Measurements from ENCODE around the gene SCMH1. TPM values are rescaled to one million over a fixed set of nuclear protein-coding genes. Genes with fewer than 3 reads are reported as not detected.
A peak's percentile ranks its signal among the peaks of the same experiment; 100 is the strongest.
"Not testable (repeated sequence)": the region's sequence is repeated elsewhere in the genome, so short reads cannot be mapped to it uniquely, and the experiment has no call there.

Gene SCMH1
- total RNA-seq, 1 donor from 2014 or later, result 42.4 TPM

DNA sequence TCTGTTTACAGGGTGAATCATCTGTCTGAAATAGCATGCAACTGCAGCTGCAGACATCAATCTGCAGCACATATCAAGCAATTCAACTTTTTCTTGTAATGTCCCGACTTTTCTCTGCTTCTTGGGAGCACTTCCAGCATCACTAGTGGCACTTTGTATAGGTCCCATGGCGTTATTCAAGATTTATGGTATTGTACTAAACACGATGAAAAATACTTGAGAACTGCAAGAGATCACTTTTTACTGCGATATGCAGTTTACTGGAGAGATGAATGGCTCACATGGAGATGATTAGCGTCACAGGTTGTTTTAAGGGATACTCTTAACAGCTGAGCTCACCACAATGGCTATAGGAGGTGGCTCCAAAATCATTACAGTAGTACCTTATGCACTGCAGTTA, 7.2 kb upstream of the SCMH1 start:
- DNase-seq (ENCODE audit: low spot score), result no peak

DNA sequence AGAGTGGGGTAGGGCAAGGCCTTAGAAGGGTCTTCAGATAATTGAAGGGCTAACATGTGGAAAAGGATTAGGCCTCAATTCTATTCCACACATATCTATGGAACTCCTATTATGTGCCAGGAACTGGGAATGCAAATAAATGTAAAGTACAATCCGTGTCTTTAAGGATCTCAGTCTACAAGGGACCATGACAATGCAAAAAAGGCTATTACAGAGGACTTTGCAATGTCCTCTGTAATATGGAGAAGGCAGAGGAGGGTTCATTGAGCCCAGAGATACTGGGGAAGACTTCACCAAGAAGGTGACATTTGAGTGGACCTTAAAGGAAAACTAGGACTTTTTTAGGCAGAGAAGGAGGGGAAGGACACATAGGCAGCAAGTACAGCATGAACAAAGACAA, 4.5 kb upstream of the SCMH1 start:
- DNase-seq (ENCODE audit: low spot score), result no peak

DNA sequence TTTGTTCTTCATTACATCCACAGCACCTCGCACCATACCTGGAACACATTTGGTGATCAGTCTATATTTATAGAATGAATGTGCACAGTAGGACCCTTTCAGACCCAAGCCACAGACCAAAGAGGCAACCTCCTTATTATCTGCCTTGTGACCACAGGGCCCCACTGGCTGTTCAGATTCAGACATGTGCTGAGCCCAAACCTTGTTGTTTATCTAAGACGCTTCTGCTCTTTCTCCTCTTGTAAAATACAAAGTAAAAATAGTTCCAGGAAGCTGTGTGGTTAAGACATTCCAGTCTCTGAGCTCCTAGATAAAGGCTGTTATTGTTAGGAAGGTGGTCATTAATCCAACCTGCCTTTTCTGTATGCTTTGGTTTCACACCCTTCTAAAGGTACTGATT, 3.6 kb upstream of the SCMH1 start:
- DNase-seq (ENCODE audit: low spot score), result no peak

DNA sequence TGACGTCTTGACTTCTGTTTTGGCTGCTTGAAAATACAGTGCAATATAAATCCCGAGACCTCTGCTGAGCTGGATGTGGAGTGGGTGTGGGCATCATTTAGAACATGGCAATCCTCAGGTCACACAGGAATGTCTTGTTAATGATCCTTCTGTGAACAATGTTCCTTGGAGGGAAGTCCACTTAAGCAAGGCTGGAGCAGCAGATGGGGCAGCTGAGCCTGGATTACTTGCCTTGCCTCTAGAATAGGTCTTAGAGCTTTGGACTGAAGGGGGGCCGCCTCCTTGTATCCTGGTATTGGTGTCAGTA, 926 bp upstream of the SCMH1 start:
- DNase-seq (ENCODE audit: low spot score), result no peak

DNA sequence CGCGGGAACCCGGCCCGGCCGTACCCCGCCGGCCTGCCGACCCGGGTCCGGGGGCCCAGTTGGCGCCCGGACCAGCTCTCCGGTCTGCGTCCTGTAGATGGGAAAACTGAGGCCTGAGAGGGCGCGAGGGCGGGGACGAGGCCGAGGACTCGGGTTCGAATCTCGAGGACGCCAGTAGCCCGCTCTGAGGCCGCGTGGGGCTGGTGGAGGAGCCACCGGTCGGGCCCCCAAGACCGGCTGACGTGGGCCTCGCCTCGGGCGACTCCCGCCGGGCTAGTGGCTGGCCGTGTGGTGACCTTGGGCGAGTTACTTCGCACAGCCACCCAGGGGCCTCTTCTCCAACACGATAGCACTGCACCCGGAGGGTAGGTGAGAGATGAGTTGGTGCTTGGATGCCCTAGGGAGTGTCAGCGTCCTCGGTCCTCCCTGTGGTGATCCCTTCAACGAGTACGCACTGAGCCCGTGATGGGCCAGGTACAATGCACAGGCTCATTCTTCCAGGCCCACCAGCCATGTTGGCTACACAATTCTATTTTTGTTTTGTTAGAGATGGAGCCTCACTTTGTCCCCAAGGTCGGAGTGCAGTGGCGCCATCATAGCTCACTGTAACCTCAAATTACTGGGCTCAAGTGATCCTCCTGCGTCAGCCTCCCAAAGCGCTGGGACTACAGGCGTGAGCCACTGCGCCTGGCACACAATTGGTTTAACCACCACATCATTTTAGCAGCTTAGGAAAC, 404 bp upstream of the SCMH1 start:
- peak; percentile 11 for DNase-seq (ENCODE audit: low spot score)

DNA sequence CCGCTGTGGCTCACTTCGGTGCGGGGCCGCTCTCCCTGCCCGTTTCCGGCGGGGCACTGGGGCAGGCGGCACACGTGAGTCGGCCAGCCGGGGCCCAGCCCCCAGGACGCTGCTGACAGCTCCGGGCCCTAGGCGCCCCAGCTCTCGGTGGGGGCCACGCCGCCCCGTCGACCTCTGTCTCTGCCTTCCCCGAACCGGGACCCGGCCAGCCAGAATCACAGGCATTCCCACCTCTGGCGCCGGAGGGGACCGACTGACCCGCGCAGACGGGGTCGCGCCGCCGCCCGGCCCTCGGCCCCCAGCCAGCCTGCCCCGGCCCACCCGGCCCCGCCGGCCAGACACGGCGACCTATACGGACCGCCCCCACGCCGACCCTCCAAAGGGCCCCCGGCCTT, 755 bp downstream of the SCMH1 start:
- peak; percentile 24 for DNase-seq (ENCODE audit: low spot score)

DNA sequence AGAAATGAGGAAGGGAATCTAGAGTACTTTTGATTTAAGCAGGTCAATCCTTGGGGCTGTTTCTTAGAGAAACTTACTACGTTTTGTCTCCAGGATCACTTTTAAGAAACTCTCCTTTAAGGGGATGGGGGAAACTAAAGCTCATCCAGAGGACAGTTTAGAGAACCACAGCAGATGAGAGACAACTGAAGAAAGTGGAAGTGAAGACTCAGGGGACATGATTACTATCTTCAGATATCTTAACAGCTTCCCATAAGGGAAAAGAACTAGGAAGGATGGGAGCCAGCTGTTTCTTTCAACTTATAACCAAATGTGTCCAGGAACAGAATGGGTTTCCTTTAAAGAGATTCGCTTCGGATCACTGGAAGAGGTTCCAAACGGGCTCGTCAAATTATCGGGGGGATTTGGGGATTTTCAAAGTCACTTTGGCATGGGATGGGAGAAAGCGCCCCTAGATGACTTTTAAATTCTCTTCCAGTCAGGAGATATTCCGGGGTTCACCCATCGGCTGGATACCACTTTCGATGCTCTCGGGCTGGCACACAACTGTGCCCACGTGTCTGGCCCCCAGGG, 1.2 kb downstream of the SCMH1 start:
- DNase-seq (ENCODE audit: low spot score), result no peak

DNA sequence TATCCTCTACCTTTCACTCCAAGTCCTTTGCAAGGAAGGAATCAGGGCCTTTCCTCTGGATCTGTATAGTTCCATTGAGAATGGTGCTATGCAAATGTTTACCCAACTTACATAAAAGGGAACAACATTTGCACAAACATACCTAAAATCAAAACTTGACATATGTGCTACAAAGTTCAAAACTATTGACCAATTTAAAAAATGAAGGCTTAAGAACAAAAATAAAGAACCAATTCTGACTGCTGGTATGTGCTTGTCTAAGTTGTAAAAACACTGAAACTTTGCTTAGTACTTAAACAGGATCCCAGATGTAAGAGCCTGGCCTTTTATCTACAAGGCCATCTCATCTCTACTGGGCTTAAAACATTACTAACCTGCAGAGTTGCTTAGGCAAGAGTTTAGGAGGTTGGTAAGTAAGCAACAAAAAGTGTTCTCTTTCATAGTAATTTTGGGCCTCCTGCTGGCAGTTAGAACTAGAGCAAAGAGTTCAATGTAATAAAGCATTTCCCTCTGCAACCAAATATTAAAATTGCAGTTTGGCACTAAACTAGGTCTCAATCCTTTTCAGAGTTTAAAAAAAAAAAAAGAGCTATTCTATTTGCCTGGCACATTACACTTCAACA, 2.0 kb downstream of the SCMH1 start:
- no peak for DNase-seq (ENCODE audit: low spot score)

DNA sequence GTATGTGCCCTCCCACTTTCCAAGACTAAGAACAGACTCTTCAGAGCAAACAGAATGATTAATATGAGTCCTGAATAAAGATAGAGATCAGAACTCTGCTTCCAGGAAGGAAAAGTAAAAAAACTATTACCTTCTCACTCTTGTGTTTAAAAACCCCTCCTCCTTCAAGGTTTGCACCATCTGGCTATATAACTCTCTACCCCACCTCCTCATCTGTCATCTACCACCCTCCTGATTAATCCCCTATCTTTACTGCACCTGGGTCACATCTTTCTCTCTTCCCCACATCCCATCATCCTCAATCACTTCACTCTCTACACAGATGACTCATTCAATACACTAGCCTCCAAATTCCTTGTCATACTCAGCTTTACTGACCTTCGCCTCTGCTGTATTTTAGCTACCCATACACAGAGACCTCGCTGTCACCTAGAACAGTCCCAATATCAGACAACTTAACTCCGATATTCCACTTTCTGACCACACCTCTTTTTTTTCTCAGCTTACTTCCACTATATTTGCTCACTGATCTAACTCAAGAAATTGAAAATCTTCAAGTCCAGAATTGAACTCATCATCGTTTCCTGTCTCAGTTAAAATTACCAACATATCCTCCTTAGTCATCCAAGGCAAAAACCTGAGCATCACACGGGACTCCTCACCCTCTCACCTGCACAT, 3.7 kb downstream of the SCMH1 start:
- DNase-seq (ENCODE audit: low spot score), result no peak

DNA sequence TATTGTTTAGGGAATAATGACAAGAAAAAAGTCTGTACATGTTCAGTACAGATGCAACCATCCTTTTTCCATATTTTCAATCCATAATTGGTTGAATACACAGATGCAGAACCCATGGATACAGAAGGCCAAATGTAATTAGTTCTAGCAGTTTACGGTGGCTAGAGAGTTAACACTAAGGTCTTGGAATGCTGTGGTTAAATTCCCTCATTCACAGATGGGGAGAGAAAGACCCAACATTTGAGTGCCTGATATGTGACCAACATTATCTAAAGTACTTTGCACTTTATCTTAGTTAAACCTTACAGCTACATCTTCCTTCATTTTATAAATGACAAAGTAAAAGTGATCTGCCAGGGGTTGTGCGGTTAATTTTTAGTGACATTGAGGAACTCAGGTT, 5.3 kb downstream of the SCMH1 start:
- DNase-seq (ENCODE audit: low spot score), result no peak

DNA sequence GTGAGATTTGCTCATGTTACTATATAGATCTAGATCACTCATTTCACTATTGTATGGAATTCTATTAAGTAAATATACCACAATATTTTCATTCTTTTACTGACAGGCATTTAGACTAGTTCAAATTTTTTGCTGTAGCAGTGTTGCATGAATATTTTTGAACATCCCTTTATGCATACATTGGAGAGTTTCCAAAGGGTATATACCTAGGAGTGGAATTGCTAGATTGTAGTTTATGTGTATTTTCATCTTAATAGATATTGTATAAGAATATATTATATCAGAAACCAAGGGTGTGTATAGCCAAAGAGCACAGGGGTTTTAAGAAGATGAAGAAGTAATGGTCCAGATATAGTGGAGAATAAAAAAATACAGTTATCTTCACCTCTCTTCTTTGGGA, 6.2 kb downstream of the SCMH1 start:
- no peak for DNase-seq (ENCODE audit: low spot score)

DNA sequence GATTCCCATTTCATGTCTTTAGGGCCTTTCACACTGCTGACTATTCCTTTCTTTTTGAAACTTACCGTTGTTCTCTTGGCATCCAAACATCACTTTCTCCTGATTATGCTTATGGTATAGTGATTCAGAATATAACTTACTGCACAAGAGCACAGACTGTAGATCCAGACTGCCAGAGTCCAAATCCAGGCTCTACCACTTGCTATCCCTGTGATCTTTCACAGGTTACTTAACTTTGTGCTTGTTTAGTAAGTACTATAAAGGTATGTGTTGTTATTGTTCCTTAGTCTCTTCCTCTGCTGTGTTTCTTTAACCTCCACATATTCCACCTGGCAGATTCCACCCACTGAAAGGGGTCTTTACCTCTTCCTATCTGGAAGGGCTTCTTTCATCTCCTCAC, 8.4 kb downstream of the SCMH1 start:
- DNase-seq (ENCODE audit: low spot score), result no peak

DNA sequence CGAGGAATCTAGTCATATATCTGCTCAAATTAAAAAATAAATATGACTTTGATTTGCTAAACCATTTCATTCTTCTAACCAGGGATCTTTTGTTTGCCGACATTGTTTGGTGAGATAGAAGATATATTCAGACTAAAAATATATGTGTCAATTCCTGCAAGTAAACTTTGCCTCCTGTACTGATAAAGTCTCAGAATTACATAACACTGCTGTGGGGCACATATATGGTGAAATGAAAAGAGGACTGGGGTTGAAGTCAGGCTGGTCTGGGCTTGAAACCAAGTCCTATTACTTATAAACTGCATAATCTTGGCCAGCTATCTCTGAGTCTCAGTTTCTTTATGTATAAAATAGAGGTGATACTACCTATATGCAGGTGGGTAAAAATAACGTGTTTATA, 9.8 kb downstream of the SCMH1 start:
- DNase-seq (ENCODE audit: low spot score), result no peak

DNA sequence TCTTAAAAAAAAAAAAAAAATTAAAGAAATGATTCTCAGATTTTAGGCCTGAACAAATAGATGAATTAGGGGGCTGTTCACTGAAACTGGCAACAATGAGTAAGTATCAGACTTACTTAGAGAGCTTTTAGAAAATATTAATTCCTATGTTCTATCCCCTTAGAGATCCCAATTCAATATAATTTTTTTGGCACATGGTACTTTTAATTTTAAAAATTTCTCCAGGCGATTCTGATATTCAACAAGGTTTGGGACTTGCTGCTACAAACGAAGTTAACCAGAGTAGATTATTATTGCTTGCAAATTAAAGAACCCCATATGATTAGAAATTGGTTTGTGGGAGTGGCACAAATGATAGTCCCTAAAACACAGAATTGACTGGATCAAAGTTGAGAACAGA, 11.4 kb downstream of the SCMH1 start:
- no peak for DNase-seq (ENCODE audit: low spot score)

DNA sequence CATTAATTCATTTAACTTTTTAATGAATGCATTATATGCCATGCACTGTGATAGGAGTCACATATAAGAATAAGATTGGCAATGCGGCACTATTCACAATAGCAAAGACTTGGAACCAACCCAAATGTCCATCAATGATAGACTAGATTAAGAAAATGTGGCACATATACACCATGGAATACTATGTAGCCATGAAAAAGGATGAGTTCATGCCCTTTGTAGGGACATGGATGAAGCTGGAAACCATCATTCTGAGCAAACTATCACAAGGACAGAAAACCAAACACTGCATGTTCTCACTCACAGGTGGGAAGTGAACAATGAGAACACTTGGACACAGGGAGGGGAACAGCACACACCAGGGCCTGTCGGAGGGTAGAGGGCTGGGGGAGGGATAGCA, 12.9 kb downstream of the SCMH1 start:
- DNase-seq (ENCODE audit: low spot score), result not testable (repeated sequence)

DNA sequence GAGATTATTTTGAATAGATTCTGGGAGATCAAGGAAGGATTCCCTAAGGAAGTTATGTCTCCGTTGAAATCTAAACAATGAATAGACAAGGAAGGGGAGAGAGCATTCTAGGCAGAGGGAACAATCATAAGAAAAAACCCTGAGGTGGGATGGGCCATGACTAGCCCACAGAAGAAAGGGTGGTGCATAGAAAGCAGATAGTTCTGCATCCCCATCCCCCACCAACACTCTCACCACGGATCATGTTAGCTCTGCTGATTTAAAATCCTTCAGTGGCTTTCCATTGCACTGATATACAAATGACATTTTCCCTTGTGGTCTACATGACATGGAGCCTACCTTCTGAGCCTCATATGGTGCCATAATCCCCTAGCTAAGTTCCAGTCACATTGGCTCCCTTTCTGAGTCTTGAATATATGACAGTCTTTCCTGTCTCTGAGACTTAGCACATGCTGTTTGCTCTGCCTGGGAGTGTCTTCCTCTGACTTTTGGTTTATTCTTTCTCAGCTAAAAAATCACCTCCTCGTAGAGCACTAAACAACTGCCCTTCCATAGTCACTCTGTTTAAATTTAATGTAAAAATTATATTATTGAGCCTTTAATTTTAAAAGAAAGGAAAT, 15.2 kb downstream of the SCMH1 start:
- DNase-seq (ENCODE audit: low spot score), result no peak

DNA sequence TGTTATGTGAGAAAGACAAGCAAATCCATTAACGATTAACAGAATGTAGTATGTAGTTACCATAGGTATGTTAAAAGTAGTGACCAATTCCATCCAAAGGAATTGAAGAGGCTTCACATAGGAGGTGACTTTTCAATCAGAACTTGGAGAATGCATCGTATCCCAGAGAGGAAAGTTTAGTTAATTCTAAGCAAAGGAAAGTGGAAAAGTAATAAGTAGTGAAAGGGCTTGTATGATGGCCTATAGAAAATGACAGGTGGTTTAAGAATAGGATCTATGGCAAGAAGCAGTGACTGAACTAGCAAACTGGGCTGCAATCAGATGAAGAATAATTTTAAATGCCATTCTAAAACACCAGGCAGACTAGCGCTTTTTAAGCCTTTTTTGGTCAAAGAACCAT, 16.6 kb downstream of the SCMH1 start:
- DNase-seq (ENCODE audit: low spot score), result no peak

DNA sequence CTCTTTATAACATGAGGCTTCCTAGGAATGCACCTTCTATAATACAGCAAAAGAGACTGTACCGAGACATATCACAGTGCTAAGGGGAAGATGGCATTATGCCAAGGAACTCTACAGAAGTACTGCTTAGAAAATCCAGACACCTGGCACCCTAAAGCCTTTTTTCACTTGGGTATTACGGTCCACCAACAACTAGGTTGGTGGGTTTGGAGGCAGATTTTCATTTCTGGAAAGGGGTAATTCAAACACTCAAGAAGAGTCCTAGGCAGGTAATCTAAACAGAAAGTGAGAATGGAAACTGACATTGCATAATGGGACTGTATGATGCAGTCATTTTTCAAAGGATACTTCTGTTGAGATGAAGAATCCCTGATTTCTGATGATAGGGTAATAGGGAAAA, 19.6 kb downstream of the SCMH1 start:
- no peak for DNase-seq (ENCODE audit: low spot score)

DNA sequence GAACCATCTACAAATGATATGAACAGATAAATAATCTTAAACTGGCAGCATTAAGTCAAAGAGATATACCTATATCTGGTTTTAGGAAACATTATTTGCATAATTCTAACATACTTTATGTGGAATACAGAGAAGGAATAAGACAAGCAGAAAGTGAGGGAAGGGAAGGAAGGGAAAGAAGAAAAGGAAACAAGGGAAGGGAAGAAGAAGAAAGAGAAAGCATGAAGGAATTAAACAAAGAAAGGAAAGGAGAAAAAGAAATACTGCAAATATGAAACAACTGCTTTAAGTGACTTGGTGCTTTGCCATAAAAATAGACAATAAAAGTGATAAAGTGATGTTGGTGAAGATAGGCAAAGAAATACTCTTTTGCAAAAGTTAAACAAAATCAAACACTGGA, 20.1 kb downstream of the SCMH1 start:
- no peak for DNase-seq (ENCODE audit: low spot score)

DNA sequence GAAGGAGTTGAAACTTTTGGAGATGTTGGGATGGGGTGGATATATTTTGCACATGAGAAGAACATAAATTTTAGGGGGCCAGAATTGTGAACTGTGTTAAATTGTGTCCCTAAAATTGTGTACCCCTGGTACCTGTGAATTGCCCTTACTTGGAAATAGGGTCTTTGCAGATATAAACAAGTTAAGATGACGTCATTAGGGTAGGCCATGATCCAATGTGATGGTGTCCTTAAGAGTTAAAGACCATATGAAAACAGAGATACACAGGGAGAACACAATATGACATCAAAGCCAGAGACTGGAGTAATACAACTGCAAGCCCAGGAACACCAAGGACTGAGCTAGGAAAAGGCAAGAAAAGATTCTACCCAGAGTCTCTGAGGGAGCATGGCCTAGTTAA, 24.0 kb downstream of the SCMH1 start:
- no peak for DNase-seq (ENCODE audit: low spot score)

DNA sequence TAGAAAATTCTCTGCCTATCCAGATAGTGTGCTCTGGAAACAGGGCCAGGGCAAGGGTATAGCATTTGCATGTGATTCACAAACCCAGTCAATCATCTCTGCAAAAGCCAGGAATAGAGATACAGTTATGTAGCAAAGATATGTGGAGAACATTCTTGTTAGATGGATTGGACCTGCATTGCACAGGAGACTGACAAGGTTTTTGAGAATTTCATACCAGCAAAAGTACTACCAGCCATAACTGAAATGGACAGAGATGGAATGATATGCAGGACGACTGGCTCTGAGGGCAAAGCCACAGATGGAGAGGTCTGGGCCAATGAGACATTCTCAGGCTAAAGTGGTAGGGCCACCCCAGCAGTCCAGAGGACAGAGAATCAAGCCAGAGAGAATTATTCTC, 24.7 kb downstream of the SCMH1 start:
- DNase-seq (ENCODE audit: low spot score), result no peak

DNA sequence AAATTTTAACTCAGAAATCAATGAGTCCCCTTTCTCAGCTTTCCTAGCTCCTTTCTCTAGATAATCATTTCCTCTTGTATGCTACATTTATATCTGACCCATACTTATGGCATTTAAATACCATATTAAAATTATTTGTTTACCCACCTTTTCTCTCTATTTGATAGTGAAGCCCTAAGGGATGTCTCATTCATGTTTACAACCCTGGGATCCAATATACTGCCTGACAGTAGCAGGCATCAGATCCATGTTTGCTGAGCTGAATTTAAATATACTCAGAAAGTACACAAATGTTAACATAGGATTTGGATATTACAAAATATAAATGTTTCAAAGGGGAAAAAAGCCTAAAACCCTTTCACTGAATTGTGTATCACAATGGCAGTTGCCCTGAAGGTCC, 26.5 kb downstream of the SCMH1 start:
- no peak for DNase-seq (ENCODE audit: low spot score)

DNA sequence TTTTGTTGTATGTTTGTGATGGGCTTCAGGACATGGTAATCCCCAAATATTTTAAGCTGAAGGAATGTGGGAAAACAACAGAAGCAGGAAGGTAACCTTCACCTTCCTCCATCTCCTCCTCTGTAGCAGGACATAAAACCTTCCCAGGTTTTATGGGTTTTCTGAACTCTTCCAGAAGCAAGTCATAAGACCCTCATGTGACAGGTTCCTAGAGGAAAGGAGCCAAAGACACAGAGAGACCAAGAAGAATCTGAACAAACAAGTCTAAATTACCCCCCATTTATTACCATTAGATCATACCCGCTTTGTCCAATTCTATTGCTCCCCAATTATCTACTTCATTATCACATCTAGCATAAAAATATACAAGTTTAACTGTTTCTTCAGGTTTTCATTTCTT, 28.8 kb downstream of the SCMH1 start:
- no peak for DNase-seq (ENCODE audit: low spot score)

All from mucosa of gallbladder (tissue), 1 donor.